ENCODE results near the gene OR51B6. TPM values are rescaled to one million over a fixed set of nuclear protein-coding genes. Genes with fewer than 3 reads are reported as not detected.

OR51B6 gene
- total and polyA plus RNA-seq, 2 experiments from 2014 or later: not detected

- Mint-ChIP-seq H3K9me3 (no peaks in the 10 kb centered on the region), H3K27ac (no peak within 1 kb of the TSS), H3K27me3 (ENCODE audit: insufficient read depth, low read depth, poor library complexity) (no peaks in the 10 kb centered on the region), H3K4me3 (no peak within 1 kb of the TSS), H3K36me3 (ENCODE audit: low read depth) (no peaks in the 10 kb centered on the region), H3K4me1 (peaks cover 5% of the 10 kb centered on the region; the same call in 2 of the 3 replicates)
- peak within 1 kb of the TSS; percentile 61; the same call in 1 of the 2 replicates for H2AFZ ChIP-seq
- no peaks in the 10 kb centered on the region for H3K9me2 ChIP-seq (ENCODE audit: insufficient read depth)
- H3K4me3 ChIP-seq: no peak within 1 kb of the TSS
- H3K4me1 ChIP-seq (ENCODE audit: insufficient read depth): peaks cover 3% of the 10 kb centered on the region
- no peaks in the 10 kb centered on the region for H3K36me3 ChIP-seq (ENCODE audit: insufficient read depth)
- TF ChIP-seq ZNF462 (CRISPR knock-in tag; IDR thresholded peaks at IDR 0.05) (no peak), ZNF114 (CRISPR knock-in tag; IDR thresholded peaks at IDR 0.05) (no peak), EZH2 (IDR thresholded peaks at IDR 0.05; ENCODE audit: low read depth, unreplicated experiment) (no peak), CREB1 (CRISPR knock-in tag; IDR thresholded peaks at IDR 0.05; ENCODE audit: low read depth) (no peak), STAT1 (IDR thresholded peaks at IDR 0.05; ENCODE audit: unreplicated experiment) (no peak), ZNF331 (CRISPR knock-in tag; IDR thresholded peaks at IDR 0.05; ENCODE audit: low read depth) (no peak), ETS1 (IDR thresholded peaks at IDR 0.05) (no peak), EZH2phosphoT487 (IDR thresholded peaks at IDR 0.05; ENCODE audit: unreplicated experiment) (no peak), JUNB (IDR thresholded peaks at IDR 0.05; ENCODE audit: unreplicated experiment) (no peak), POLR2AphosphoS5 (IDR thresholded peaks at IDR 0.05; ENCODE audit: low read depth) (no peak), CTCF (conservative IDR thresholded peaks at IDR 0.05; ENCODE audit: low read depth in 2 of 2) (no peak), REST (IDR thresholded peaks at IDR 0.05; ENCODE audit: unreplicated experiment) (no peak), NANOG (IDR thresholded peaks at IDR 0.05; ENCODE audit: borderline replicate concordance) (no peak)
- no peaks in the 10 kb centered on the region for H3K79me2 ChIP-seq (replicated peaks; ENCODE audit: insufficient read depth)
- no peaks in the 10 kb centered on the region for H3K27me3 ChIP-seq (ENCODE audit: insufficient read depth)
- ATAC-seq: no peak; the same call in 2 of the 3 replicates
- no peak for DNase-seq (ENCODE audit: low spot score)
- H3F3A ChIP-seq (replicated peaks; ENCODE audit: low read depth): no peaks in the 10 kb centered on the region
- H3K27ac ChIP-seq (ENCODE audit: low read depth): no peak within 1 kb of the TSS
- no peak within 1 kb of the TSS for H3K4me2 ChIP-seq
- no peaks in the 10 kb centered on the region for H4K20me1 ChIP-seq (replicated peaks; ENCODE audit: insufficient read depth)
Observed at GRCh38 chr11:5383576-5383975, 32.3 kb downstream of the OR51B6 start, which contains the start of gene OR51M1. TSS of gene OR51M1 (plus strand) at chr11:5383812. CDS start at chr11:5389399, 5,587 bp downstream.

Measured in GM23338 (cell line).